GM20000 (cell line): ENCODE data around the gene AGAP1.

Experiments used
- DNase-seq: peaks from one replicate; pipeline ENCODE4 v3.0.0; 2012; ENCODE audit warnings: low spot score
- TF ChIP-seq, protein P1 (sequence below): IDR thresholded peaks from 2 replicates; pipeline ENCODE4 v1.5.1; 2012; ENCODE audit warnings: mild to moderate bottlenecking, control low read depth; ENCODE audit errors: extremely low read depth, missing control alignments

The AGAP1 gene

DNA sequence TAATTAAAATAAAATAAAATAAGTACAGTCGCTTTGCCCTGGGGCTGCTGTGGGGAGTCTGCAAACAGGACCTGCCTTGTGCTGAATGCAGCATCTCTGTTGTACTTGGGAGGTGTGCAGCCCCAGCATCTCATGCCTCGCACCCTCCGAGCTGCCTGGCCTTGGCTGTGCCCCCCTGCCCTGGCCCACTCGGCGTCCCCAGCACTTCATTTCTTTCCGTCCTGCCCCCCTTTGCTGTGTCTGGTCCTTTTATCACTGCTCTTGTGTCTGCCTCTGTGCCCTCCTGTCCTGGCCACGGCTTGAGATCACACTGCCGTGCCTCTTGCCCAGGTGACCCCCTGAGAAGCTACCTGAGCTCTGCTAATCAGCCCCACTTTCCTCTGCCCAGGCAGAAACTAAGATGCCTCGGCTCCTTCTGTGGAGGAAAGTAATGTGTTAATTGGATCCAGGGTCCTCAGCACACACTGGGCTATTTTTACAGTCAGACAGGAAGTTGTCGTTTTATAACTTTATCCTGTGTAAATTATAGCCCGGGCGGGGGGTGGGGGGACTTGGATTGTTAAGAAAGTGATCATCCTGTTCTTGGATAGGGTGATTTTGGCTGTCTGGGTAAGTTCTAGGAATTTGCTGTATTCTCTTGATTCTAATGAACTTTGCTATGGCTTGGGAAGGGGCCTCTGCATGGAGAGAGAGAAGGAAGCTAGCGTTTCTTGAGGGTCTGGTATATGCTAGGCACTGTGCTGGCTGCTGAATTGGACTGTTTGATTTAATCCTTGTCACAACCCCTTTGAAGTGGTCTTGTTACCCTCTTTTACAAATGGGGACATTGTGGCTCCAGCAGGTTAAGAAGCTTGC is 69.4 kb downstream of the AGAP1 start:
- no peak for DNase-seq
- TF ChIP-seq, protein P1, sequence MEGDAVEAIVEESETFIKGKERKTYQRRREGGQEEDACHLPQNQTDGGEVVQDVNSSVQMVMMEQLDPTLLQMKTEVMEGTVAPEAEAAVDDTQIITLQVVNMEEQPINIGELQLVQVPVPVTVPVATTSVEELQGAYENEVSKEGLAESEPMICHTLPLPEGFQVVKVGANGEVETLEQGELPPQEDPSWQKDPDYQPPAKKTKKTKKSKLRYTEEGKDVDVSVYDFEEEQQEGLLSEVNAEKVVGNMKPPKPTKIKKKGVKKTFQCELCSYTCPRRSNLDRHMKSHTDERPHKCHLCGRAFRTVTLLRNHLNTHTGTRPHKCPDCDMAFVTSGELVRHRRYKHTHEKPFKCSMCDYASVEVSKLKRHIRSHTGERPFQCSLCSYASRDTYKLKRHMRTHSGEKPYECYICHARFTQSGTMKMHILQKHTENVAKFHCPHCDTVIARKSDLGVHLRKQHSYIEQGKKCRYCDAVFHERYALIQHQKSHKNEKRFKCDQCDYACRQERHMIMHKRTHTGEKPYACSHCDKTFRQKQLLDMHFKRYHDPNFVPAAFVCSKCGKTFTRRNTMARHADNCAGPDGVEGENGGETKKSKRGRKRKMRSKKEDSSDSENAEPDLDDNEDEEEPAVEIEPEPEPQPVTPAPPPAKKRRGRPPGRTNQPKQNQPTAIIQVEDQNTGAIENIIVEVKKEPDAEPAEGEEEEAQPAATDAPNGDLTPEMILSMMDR = no peak

DNA sequence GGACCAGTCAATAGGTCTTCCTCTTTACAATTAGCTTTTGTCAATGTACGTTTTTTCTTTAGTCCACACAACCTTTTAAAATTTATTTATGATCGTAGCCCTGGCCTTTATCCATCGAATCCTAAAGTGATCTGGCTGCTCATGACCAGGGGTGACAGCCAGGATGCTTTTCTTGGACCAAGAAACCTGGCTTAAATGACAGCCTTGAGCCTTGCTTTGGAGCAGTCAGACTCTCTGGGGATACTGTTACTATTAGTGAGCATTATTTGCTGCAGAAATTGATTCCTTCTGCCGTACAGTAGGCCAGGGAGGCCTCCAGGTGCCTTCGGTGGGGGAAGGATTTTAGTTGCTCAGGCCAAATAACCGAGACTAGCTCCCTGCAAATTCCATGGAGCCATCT is 70.2 kb downstream of the AGAP1 start:
- no peak for DNase-seq
- TF ChIP-seq, protein P1 = no peak

GRCh38 chr2:235564884-235565530 is 71.2 kb downstream of the AGAP1 start:
- TF ChIP-seq, protein P1 = no peak
- no peak for DNase-seq

GRCh38 chr2:235566415-235566814 is 72.6 kb downstream of the AGAP1 start:
- DNase-seq = no peak
- TF ChIP-seq, protein P1 = no peak

DNA sequence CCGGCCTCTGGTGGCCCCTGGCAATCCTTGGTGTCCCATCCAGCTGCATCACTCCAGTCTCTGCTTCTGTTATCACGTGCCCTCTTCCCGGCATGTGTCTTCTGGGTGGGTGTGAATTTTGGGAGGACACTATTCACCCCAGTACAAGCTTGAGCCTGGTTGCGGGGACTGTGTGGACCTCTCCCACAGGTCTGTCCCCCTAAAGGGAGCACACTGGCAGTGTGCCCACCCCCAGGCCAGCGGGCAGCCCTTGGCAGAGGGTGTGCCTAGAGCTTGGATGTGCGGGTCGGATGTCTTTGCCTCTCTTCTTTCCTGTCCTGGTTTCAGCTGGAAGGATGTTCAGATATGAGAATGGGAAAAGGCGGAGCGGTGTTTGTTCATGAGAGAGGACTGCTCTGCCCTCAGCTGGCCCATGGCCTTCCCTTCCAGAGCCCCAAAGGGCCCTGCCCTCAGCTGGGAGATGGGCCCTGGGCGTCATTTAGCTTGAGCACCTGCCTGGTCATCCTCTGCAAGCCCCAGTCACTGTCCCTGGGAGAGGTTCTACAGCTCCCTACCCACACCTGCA is 73.2 kb downstream of the AGAP1 start:
- DNase-seq = no peak
- TF ChIP-seq, protein P1 = no peak

GRCh38 chr2:235567842-235568241 is 74.0 kb downstream of the AGAP1 start:
- DNase-seq = no peak
- TF ChIP-seq, protein P1 = no peak

GRCh38 chr2:235568431-235568830 is 74.6 kb downstream of the AGAP1 start:
- TF ChIP-seq, protein P1 = no peak
- DNase-seq = no peak
